GM04504 (cell line): ENCODE measurements around the gene SERPINB2.

Source experiments
- DNase-seq: peaks from one replicate; pipeline ENCODE4 v3.0.0-alpha.2; 2012; ENCODE audit warnings: low read depth

SERPINB2 gene

GRCh38 chr18:63887424-63887823 is at the start of gene SERPINB2:
SERPINB2 (plus strand) TSS chr18:63887705; CDS start chr18:63891445, 3,740 bp downstream.
- DNase-seq = no peak

- DNase-seq = no peak
These were observed 44.5 kb upstream of the SERPINB2 start for GRCh38 chr18:63843008-63843407.

GRCh38 chr18:63844254-63844653 is 43.3 kb upstream of the SERPINB2 start:
- DNase-seq = peak; percentile 38

GRCh38 chr18:63848159-63848558 is 39.3 kb upstream of the SERPINB2 start:
- peak; percentile 42 for DNase-seq

GRCh38 chr18:63850020-63850419 is 37.5 kb upstream of the SERPINB2 start:
- DNase-seq = no peak

GRCh38 chr18:63850636-63851035 is 36.9 kb upstream of the SERPINB2 start:
- DNase-seq = no peak

GRCh38 chr18:63858456-63858855 is 29.0 kb upstream of the SERPINB2 start:
- DNase-seq = no peak

GRCh38 chr18:63859781-63860475 is 27.6 kb upstream of the SERPINB2 start:
- no peak for DNase-seq

GRCh38 chr18:63860531-63860930 is 27.0 kb upstream of the SERPINB2 start:
- DNase-seq = no peak

GRCh38 chr18:63867368-63868125 is 20.0 kb upstream of the SERPINB2 start:
- DNase-seq = no peak

GRCh38 chr18:63868546-63868945 is 19.0 kb upstream of the SERPINB2 start:
- no peak for DNase-seq

GRCh38 chr18:63869374-63869773 is 18.1 kb upstream of the SERPINB2 start:
- peak; percentile 94 for DNase-seq

- DNase-seq = no peak
These were observed 17.7 kb upstream of the SERPINB2 start for GRCh38 chr18:63869851-63870250.

GRCh38 chr18:63871836-63872235 is 15.7 kb upstream of the SERPINB2 start:
- DNase-seq = no peak

GRCh38 chr18:63872586-63872985 is 14.9 kb upstream of the SERPINB2 start:
- DNase-seq = no peak

GRCh38 chr18:63878343-63878742 is 9.2 kb upstream of the SERPINB2 start:
- peak; percentile 40 for DNase-seq

GRCh38 chr18:63878925-63879324 is 8.6 kb upstream of the SERPINB2 start:
- DNase-seq = no peak

- no peak for DNase-seq
These were observed 7.8 kb upstream of the SERPINB2 start for GRCh38 chr18:63879709-63880108.

GRCh38 chr18:63881851-63882250 is 5.7 kb upstream of the SERPINB2 start:
- no peak for DNase-seq

- peak; percentile 62 for DNase-seq
These were observed 5.0 kb upstream of the SERPINB2 start for GRCh38 chr18:63882333-63883141.

- no peak for DNase-seq
These were observed 3.9 kb upstream of the SERPINB2 start for GRCh38 chr18:63883617-63884016.

- no peak for DNase-seq
These were observed 1.1 kb downstream of the SERPINB2 start for GRCh38 chr18:63888470-63889190.
